HG03521 (cell line): ENCODE results near the gene DIP2A.

Experiments
- ATAC-seq: cut with Tn5 transposase; IDR thresholded peaks from one replicate; pipeline ENCODE4 v1.9.1; 2021; ENCODE audit warnings: mild to moderate bottlenecking, moderate library complexity; ENCODE audit not compliant: unreplicated experiment

DIP2A gene

GRCh38 chr21:46613391-46613790 is 154.7 kb downstream of the DIP2A start:
- ATAC-seq = no peak

- no peak for ATAC-seq
Observed at GRCh38 chr21:46616050-46616449, 157.4 kb downstream of the DIP2A start.

DNA sequence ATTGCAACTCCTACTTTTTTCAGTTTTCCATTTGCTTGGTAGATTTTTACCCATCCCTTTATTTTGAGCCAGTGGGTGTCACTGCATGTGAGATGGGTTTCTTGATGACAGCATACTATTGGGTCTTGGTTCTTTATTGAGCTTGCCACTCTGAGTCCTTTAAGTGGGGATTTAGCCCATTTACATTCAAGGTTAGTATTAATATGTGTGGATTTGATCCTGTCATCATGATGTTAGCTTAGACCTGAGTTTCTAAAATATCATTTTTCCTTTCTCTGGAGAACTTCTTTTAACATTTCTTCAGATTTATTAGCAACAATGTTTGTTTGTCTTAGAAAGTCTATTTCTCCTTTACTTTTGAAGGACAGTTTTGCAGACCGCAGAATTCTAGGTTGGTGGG is 158.0 kb downstream of the DIP2A start:
- no peak for ATAC-seq

GRCh38 chr21:46617267-46618051 is 158.8 kb downstream of the DIP2A start:
- ATAC-seq = no peak

DNA sequence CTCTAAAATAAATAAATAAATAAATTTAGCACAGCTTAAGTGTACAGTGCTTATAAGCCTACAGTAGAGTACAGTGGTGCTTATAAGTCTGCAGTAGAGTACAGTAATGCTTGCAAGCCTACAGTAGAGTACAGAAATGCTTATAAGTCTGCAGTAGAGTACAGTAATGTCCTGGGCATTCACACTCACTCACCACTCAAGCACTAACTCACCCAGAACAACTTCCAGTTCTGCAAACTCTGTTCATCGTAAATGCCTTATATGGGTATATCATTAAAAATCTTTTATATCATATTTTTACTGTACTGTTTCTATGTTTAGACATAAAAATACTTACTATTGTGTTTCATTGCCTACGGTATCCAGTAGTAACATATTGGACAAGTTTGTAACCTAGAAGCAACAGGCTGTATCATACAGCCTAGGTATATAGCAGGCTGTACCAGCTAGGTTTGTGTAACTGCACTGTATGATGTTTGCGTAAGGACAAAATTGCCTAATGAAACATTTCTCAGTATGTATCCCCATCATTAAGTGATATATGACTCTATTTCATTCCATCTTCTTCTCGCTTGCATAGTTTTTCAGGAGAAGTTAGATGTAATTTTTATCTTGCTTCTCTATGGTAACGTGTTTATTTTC is 160.2 kb downstream of the DIP2A start:
- no peak for ATAC-seq
